Vagina (tissue), 2 donors: Measurements from ENCODE around the gene STARD3NL.

Experiments used
- POLR2A ChIP-seq, 2 donors: fragments of 450-650 bp; IDR thresholded peaks; one replicate each; pipeline ENCODE4 v1.6.1; 2017; ENCODE audit warnings: antibody characterized with exemption in 2 of 2, mild to moderate bottlenecking in 2 of 2, moderate library complexity in 2 of 2
- POLR2AphosphoS5 ChIP-seq, 2 donors: sonication (generic); formaldehyde crosslinking; IDR thresholded peaks; one replicate each; pipeline ENCODE4 v1.9.0; 2017; ENCODE audit warnings: antibody characterized with exemption in 2 of 2, mild to moderate bottlenecking in 2 of 2, low read depth in 1 of 2; ENCODE audit not compliant: insufficient read depth in 1 of 2
- TF ChIP-seq, protein P1 (sequence below), 3 experiments: fragments of 450-650 bp in 2 of 3; fragments of 200-600 bp in 1 of 3; sonication (generic) in 1 of 3; IDR thresholded peaks; one replicate each; pipeline ENCODE4 v1.5.1; 2017 to 2019; ENCODE audit warnings: antibody characterized with exemption in 3 of 3, mild to moderate bottlenecking in 2 of 3, moderate library complexity in 2 of 3

- TF ChIP-seq, protein P1, sequence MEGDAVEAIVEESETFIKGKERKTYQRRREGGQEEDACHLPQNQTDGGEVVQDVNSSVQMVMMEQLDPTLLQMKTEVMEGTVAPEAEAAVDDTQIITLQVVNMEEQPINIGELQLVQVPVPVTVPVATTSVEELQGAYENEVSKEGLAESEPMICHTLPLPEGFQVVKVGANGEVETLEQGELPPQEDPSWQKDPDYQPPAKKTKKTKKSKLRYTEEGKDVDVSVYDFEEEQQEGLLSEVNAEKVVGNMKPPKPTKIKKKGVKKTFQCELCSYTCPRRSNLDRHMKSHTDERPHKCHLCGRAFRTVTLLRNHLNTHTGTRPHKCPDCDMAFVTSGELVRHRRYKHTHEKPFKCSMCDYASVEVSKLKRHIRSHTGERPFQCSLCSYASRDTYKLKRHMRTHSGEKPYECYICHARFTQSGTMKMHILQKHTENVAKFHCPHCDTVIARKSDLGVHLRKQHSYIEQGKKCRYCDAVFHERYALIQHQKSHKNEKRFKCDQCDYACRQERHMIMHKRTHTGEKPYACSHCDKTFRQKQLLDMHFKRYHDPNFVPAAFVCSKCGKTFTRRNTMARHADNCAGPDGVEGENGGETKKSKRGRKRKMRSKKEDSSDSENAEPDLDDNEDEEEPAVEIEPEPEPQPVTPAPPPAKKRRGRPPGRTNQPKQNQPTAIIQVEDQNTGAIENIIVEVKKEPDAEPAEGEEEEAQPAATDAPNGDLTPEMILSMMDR (IDR thresholded peaks at IDR 0.05): no peak
- no peak for TF ChIP-seq POLR2A (IDR thresholded peaks at IDR 0.05)
- TF ChIP-seq POLR2AphosphoS5 (IDR thresholded peaks at IDR 0.05; ENCODE audit: insufficient read depth in 1 of 2, low read depth in 1 of 2): no peak
Observed at GRCh38 chr7:38229884-38230642, 52.0 kb downstream of the STARD3NL start.
